ENCODE measurements around the gene SVEP1.
"Not testable (repeated sequence)": the region's sequence is repeated elsewhere in the genome, so short reads cannot be mapped to it uniquely, and the experiment has no call there.

Gene SVEP1

GRCh38 chr9:110443146-110443865 lies 136.2 kb downstream of the SVEP1 start:
- DNase-seq: peak; percentile 71

- DNase-seq: no peak
Measured at GRCh38 chr9:110440796-110441195, 138.7 kb downstream of the SVEP1 start.

DNA sequence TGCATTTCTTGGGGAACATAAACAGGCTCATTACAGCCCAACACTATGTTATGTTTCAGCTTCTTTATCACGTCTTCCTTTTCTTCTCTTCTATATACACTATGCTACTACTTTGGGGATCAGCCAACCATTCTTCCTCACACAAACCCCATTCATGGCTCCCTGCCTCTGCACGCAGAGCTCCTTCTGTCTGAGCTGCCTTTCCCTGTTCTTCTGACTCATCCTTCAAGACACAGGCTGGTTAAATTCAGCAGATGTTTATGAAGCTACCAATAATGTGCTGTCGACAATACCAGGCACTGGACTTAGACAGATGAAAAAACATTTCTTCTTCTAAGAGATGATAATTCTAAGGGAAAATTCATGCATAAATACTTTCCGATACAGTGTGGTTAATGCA lies 139.4 kb downstream of the SVEP1 start:
- DNase-seq: no peak

DNA sequence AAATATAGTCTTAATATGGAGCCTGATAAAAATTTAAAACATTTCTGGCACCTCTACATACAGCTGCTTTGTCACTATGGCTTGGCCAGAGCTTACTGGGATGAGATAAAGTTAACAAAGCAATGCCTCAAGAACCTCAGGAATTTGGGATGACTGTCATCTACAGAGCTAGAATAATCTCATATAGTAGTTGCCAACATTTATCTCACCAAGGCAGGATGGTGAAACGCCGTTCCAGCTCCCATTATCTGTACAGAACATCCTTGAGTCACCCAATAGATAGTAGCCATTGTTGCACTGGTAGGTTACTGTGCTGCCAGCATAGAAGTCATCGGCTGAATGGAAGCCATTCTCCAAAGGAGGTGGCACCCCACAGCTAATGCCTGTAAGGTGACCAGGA lies 147.3 kb downstream of the SVEP1 start:
- DNase-seq: no peak

GRCh38 chr9:110429453-110429852 lies 150.1 kb downstream of the SVEP1 start:
- no peak for DNase-seq

GRCh38 chr9:110427497-110428104 lies 151.9 kb downstream of the SVEP1 start:
- DNase-seq: no peak

DNA sequence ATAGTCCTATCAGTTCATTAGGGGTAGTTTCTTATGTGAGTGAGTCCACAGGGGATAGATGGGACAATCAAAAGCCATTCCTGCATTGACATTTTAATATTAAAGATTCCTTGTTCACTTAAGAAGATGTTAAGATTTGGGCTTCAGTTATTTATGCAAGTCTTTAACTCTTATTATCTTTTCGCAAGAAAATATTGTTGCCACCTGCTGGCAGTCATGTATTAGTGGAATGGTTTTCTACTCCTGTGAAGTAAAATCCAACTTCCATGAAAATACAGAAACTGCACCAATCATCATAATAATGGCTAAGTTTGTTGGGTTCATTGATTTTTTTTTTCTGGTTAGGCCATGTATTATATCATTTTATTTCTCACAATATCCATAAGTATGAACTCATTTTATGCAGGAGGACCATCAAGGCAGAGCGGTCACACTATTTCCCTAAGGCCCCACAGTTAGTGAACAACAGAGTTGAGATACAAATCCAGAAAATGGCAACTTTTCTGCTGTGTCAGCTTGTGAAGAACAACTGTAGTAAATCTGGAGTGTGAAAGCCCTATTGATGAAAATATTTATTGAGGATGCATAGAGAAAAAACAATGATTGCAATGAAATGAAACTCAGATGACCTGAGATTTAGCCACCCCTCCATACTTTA lies 153.4 kb downstream of the SVEP1 start:
- no peak for DNase-seq

DNA sequence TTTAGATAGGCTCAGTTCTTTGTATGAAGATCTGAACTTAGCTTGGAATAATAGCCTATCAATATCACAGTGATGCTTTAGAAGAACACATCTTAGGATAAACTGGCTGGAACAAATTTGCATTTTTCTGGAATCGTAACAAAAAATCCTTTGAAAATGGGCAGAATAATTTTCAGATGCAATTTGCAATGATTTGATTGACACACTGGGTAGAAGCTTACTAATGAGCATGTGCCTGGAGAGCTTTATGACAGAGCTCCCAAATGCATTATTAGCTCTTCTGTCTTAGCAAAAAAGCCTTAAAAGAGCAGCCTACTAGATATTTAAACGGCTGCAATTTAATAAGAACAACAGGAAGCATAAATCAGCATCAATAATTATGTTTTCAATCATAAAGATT lies 165.1 kb downstream of the SVEP1 start:
- DNase-seq: no peak

- DNase-seq: no peak
Measured at GRCh38 chr9:110410961-110411360, 168.6 kb downstream of the SVEP1 start.

DNA sequence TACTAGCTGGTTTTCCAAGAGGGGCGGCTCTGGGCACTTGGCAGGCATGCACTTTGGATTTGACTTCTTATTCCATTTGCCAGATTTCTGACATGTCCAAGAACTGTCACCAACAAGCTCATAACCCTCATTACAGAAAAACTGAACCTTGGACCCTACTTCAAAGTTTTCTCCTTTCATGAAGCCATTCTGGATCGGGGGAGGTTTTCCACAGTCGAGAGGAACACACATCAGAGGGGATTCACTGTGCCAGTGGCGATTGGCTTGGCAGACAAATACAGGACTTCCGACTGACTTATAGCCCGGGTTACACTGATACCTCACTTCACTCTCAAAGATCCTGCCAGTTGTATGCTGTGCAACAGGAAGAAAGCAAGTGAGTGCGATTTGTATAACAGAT lies 170.9 kb downstream of the SVEP1 start:
- DNase-seq: no peak

- DNase-seq: no peak
Measured at GRCh38 chr9:110405858-110406443, 173.6 kb downstream of the SVEP1 start.

- DNase-seq: no peak
Measured at GRCh38 chr9:110404473-110404872, 175.1 kb downstream of the SVEP1 start.

DNA sequence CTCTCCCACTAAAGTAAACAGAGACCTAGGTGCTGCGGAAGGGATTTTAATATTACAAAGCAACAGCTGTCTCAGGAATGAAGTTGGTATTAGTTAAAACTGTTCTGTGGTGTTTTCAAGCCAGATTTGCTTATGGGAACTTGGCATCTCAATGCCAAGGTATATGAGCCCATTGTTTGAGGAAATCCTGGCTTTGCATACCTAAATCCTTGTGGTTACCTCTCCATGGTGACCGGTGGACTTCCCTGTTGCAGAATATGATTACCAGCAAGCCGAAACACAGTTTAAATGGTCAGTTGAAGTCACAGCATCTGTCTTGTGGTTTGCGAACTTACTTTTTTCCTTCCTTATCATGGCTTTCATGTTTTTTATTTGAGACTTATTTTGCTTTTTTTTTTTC lies 179.6 kb downstream of the SVEP1 start:
- no peak for DNase-seq

DNA sequence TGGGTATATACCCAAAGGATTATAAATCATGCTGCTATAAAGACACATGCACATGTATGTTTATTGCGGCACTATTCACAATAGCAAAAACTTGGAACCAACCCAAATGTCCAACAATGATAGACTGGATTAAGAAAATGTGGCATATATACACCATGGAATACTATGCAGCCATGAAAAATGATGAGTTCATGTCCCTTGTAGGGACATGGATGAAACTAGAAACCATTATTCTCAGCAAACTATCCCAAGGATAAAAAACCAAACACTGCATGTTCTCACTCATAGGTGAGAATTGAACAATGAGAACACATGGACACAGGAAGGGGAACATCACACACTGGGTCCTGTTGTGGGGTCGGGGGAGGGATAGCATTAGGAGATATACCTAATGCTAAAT lies 180.5 kb downstream of the SVEP1 start:
- DNase-seq: not testable (repeated sequence)

GRCh38 chr9:110391826-110392485 lies 187.6 kb downstream of the SVEP1 start:
- no peak for DNase-seq

GRCh38 chr9:110389148-110389750 lies 190.3 kb downstream of the SVEP1 start:
- no peak for DNase-seq

DNA sequence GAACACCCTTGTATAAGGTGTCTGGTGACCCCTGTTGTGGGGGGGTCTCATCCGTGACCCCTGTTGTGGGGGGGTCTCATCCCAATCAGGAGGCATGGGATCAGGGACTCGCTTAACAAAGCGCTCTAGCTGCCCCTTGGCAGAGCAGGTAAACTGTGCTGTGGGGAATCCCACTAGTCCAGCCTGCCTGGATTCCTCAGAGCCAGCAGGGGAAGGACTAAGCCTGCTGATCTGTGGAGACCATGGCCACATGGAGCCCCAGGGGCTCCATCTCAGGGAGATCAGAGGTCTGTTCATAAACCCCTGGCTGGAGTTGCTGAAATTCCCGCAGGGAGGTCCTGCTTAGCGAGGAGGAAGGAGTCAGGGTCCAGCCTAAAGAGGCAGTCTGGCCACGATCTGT lies 196.1 kb downstream of the SVEP1 start:
- DNase-seq: no peak

DNA sequence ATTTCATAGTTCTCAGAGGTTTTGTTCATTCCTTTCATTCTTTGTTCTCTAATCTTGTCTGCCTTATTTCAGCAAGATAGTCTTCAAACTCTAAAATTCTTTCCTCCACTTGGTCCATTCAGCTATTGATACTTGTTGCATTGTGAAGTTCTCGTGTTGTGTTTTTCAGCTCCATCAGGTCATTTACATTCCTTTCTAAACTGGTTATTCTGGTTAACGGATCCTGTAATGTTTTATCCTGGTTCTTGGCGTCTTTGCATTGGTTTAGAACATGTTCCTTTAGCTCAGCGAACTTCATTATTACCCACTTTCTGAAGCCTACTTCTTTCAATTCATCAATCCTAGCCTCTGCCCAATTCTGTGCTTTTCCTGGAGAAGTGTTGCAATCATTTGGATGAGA lies 196.8 kb downstream of the SVEP1 start:
- no peak for DNase-seq

DNA sequence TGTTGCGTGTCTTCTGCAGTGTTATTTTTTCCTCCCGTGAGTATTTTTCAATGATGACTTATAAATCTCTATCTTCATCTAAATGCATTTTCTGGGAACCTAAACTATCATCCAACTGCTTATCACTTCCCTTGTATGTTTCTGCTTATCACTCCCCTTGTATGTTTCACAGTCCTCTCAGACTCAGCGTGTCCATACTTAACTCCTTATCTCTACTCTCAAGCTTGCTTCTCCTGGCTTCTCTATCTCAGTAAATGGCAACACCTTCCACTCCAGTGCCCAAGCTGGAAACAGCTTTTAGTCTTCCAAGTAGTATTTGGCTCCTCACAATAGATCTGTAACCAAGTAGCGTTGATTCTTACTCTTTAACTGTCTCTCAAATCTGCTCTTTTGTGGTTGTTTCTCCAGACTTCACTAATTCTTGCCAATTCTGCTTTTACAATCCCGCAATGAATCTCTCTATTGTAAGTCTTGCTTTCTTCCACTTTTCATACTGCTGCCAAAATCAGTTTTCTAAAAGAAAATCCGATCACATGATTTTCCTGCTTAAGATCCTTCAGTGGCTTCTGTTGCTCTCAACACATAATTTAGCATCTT lies 208.0 kb downstream of the SVEP1 start:
- DNase-seq: no peak

DNA sequence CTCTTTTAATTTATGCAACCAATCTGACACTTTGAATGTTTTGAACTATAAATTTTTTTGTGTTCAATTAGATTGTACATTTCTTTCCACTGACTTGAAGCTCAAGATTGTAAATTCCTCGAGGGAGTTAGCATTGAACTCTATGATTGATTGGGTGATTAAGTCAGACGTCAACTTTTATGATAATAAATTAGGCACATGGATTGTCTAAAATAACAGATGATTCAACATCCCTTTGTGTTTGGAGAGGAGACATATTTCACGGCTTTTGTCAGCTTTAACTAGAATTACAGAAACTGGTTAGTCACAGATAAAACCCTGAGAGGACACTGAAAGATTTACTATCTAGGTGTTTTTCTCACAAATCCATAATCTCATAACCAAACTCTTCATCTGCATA lies 209.2 kb downstream of the SVEP1 start:
- DNase-seq: no peak

GRCh38 chr9:110364451-110364850 lies 215.1 kb downstream of the SVEP1 start:
- no peak for DNase-seq

DNA sequence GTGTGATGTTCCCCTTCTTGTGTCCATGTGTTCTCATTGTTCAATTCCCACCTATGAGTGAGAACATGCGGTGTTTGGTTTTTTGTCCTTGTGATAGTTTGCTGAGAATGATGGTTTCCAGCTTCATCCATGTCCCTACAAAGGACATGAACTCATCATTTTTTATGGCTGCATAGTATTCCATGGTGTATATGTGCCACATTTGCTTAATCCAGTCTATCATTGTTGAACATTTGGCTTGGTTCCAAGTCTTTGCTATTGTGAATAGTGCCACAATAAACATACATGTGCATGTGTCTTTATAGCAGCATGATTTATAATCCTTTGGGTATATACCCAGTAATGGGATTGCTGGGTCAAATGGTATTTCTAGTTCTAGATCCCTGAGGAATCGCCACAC lies 220.5 kb downstream of the SVEP1 start:
- not testable (repeated sequence) for DNase-seq

DNA sequence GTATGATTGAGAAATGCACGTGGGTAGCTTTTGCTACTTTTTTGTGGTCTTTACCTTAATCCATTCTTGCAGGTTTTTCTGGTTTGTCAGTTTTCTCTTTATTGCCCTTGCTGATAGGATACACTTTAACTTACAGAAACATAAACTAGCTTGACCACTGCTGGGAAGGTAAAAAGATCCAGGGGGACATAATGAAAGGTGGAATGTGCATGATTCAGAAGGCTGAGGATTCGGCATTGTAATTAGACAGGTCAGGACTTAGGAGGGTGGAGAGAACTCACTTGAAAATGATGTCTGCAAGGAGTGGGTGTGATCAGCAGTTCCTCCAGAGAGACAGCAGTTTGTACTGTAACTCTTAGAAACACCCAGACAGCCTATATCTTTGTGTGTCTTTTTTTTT lies 222.0 kb downstream of the SVEP1 start:
- no peak for DNase-seq
